NB4 (cell line): Measurements from ENCODE around the gene SCYGR3.

ENCODE experiments used
- CTCF ChIP-seq: IDR thresholded peaks from one replicate; pipeline ENCODE4 v1.5.1; 2012; ENCODE audit warnings: low read depth, low read length
- MAX ChIP-seq: IDR thresholded peaks from 2 replicates; pipeline ENCODE4 v1.6.1; 2011; ENCODE audit warnings: low read depth, low read length
- MYC ChIP-seq: IDR thresholded peaks from 2 replicates; pipeline ENCODE4 v1.6.1; 2011; ENCODE audit warnings: low read depth, low read length
- POLR2A ChIP-seq: IDR thresholded peaks from 2 replicates; pipeline ENCODE4 v1.6.1; 2011; ENCODE audit warnings: mild to moderate bottlenecking; ENCODE audit not compliant: insufficient read length; ENCODE audit errors: extremely low read depth

GRCh38 chr2:227623226-227623625, 8.6 kb upstream of the SCYGR3 start:
- no peak for TF ChIP-seq CTCF
- no peak for TF ChIP-seq MAX
- no peak for TF ChIP-seq POLR2A
- no peak for TF ChIP-seq MYC
